GM20000 (cell line): ENCODE measurements around the gene TNPO1.
"Not testable (repeated sequence)": the region's sequence is repeated elsewhere in the genome, so short reads cannot be mapped to it uniquely, and the experiment has no call there.

Experiments
- DNase-seq: peaks from one replicate; pipeline ENCODE4 v3.0.0; 2012; ENCODE audit warnings: low spot score
- CTCF ChIP-seq: IDR thresholded peaks from 2 replicates; pipeline ENCODE4 v1.5.1; 2012; ENCODE audit warnings: mild to moderate bottlenecking, control low read depth; ENCODE audit errors: extremely low read depth, missing control alignments

Gene TNPO1

GRCh38 chr5:72785801-72786200 is 30.7 kb upstream of the TNPO1 start:
- TF ChIP-seq CTCF, result no peak
- DNase-seq, result no peak

GRCh38 chr5:72786676-72787075 is 29.8 kb upstream of the TNPO1 start:
- DNase-seq, result no peak
- no peak for TF ChIP-seq CTCF

- TF ChIP-seq CTCF, result no peak
- no peak for DNase-seq
Measured at GRCh38 chr5:72788866-72789505, 27.5 kb upstream of the TNPO1 start.

- DNase-seq, result no peak
- TF ChIP-seq CTCF, result no peak
Measured at GRCh38 chr5:72790186-72790585, 26.3 kb upstream of the TNPO1 start.

GRCh38 chr5:72792662-72793061 is 23.8 kb upstream of the TNPO1 start:
- DNase-seq, result not testable (repeated sequence)

GRCh38 chr5:72796001-72796400 is 20.5 kb upstream of the TNPO1 start:
- TF ChIP-seq CTCF, result no peak

GRCh38 chr5:72799721-72800120 is 16.7 kb upstream of the TNPO1 start:
- DNase-seq, result no peak
- TF ChIP-seq CTCF, result no peak

More at GRCh38 chr5:72796001-72796400, 20.5 kb upstream of the TNPO1 start:
- no peak for DNase-seq

GRCh38 chr5:72808637-72809036 is 7.8 kb upstream of the TNPO1 start:
- DNase-seq, result not testable (repeated sequence)
